HS-5 (cell line): Measurements from ENCODE around the gene ENTPD1.
"Not testable (repeated sequence)": the region's sequence is repeated elsewhere in the genome, so short reads cannot be mapped to it uniquely, and the experiment has no call there.

Experiments
- DNase-seq: peaks from one replicate; pipeline ENCODE4 v3.0.0-alpha.2; 2012; ENCODE audit warnings: low read depth

The ENTPD1 gene

GRCh38 chr10:95756041-95756761, at the start of gene ENTPD1:
Gene ENTPD1, plus strand, starts transcription at chr10:95756163. Its CDS starts 77 bp downstream, at chr10:95756240.
- DNase-seq, result no peak

- no peak for DNase-seq
These were observed 49.4 kb upstream of the ENTPD1 start for GRCh38 chr10:95706573-95706972.

GRCh38 chr10:95706990-95707389, 49.0 kb upstream of the ENTPD1 start:
- no peak for DNase-seq

- no peak for DNase-seq
These were observed 44.5 kb upstream of the ENTPD1 start for GRCh38 chr10:95711492-95711891.

GRCh38 chr10:95716466-95716865, 39.5 kb upstream of the ENTPD1 start:
- no peak for DNase-seq

- DNase-seq, result no peak
These were observed 39.1 kb upstream of the ENTPD1 start for GRCh38 chr10:95716866-95717265.

- DNase-seq, result not testable (repeated sequence)
These were observed 35.2 kb upstream of the ENTPD1 start for GRCh38 chr10:95720745-95721144.

GRCh38 chr10:95722496-95722895, 33.5 kb upstream of the ENTPD1 start:
- DNase-seq, result not testable (repeated sequence)

GRCh38 chr10:95728526-95728925, 27.4 kb upstream of the ENTPD1 start:
- DNase-seq, result no peak

GRCh38 chr10:95729323-95730055, 26.5 kb upstream of the ENTPD1 start:
- no peak for DNase-seq

GRCh38 chr10:95730233-95730632, 25.7 kb upstream of the ENTPD1 start:
- no peak for DNase-seq

GRCh38 chr10:95732907-95733306, 23.1 kb upstream of the ENTPD1 start:
- DNase-seq, result not testable (repeated sequence)

- DNase-seq, result no peak
These were observed 16.9 kb upstream of the ENTPD1 start for GRCh38 chr10:95739056-95739455.

GRCh38 chr10:95741807-95742467, 14.0 kb upstream of the ENTPD1 start:
- no peak for DNase-seq

- DNase-seq, result no peak
These were observed 13.5 kb upstream of the ENTPD1 start for GRCh38 chr10:95742485-95742884.

GRCh38 chr10:95742962-95743535, 12.9 kb upstream of the ENTPD1 start:
- DNase-seq, result no peak

GRCh38 chr10:95745501-95745900, 10.5 kb upstream of the ENTPD1 start:
- DNase-seq, result no peak

- DNase-seq, result no peak
These were observed 7.6 kb upstream of the ENTPD1 start for GRCh38 chr10:95748349-95748748.

- DNase-seq, result no peak
These were observed 405 bp upstream of the ENTPD1 start for GRCh38 chr10:95755511-95756004.

GRCh38 chr10:95756809-95757684, 1.1 kb downstream of the ENTPD1 start:
- DNase-seq, result no peak

- DNase-seq, result no peak
These were observed 2.5 kb downstream of the ENTPD1 start for GRCh38 chr10:95758351-95759025.
